ENCODE measurements around the gene PKN3. TPM values are rescaled to one million over a fixed set of nuclear protein-coding genes. Genes with fewer than 3 reads are reported as not detected.

Gene PKN3
- total RNA-seq, 2 donors from 2014 or later: 4.5 to 8.6 TPM

DNA sequence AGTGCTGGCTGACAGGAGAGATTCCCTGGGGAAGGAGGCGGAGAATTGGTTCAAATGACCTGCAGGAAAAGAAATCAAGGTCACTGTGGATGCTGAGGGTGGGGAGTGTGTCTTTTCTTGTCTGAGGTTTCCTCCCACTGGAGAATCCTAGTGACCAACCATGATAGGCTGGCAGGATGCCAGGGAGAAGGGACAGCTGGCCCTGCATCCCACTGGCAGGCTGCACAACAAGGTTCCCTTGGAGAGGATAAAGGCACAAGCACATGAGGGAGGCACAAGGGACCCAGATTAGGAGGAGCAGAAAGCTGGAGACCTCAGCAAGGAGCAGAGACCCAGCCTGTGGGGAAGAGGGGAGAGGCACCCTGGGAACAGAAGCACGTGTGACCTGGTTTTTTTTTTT is 33.1 kb downstream of the PKN3 start:
- DNase-seq (ENCODE audit: low spot score): no peak
- TF ChIP-seq, protein P1, sequence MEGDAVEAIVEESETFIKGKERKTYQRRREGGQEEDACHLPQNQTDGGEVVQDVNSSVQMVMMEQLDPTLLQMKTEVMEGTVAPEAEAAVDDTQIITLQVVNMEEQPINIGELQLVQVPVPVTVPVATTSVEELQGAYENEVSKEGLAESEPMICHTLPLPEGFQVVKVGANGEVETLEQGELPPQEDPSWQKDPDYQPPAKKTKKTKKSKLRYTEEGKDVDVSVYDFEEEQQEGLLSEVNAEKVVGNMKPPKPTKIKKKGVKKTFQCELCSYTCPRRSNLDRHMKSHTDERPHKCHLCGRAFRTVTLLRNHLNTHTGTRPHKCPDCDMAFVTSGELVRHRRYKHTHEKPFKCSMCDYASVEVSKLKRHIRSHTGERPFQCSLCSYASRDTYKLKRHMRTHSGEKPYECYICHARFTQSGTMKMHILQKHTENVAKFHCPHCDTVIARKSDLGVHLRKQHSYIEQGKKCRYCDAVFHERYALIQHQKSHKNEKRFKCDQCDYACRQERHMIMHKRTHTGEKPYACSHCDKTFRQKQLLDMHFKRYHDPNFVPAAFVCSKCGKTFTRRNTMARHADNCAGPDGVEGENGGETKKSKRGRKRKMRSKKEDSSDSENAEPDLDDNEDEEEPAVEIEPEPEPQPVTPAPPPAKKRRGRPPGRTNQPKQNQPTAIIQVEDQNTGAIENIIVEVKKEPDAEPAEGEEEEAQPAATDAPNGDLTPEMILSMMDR (IDR thresholded peaks at IDR 0.05): no peak

DNA sequence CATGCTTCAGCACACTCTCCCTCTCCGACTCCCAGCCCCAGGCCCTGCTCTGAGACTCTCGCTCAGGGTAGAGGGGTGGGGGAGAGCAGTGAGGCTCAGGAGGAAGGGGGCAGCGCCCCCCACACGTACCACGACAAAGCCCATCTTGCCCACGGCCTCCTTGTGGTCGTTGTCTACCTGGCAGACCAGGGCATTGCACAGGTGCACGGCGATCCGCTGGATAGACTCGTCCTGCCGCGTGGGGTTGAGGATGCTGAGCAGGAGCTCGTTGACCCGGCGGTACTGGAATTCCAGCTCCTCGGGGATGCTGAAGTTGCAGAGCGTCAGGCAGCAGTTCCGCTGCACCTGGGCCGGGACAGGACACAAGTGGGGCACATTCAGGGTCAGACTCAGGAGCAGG is 40.1 kb downstream of the PKN3 start:
- TF ChIP-seq, protein P1 (IDR thresholded peaks at IDR 0.05): no peak
- Histone ChIP-seq H3K4me3 (no peak overlapping the region), H3K4me1 (no peaks in the 10 kb centered on the region), H3K36me3 (peaks cover 26% of the 10 kb centered on the region), H3K27ac (no peak overlapping the region), H3K9me3 (no peaks in the 10 kb centered on the region), H3K27me3 (no peaks in the 10 kb centered on the region)
- no peak for DNase-seq (ENCODE audit: low spot score)

More for the DNA sequence above, 33.1 kb downstream of the PKN3 start:
- H3K27ac ChIP-seq: no peak overlapping the region
- no peaks in the 10 kb centered on the region for H3K27me3 ChIP-seq
- no peaks in the 10 kb centered on the region for H3K4me1 ChIP-seq
- no peaks in the 10 kb centered on the region for H3K9me3 ChIP-seq
- peaks cover 33% of the 10 kb centered on the region for H3K36me3 ChIP-seq
- H3K4me3 ChIP-seq: no peak overlapping the region

GRCh38 chr9:128743421-128743820 is 41.1 kb downstream of the PKN3 start:
- Histone ChIP-seq H3K4me3 (no peak overlapping the region), H3K27me3 (no peaks in the 10 kb centered on the region), H3K27ac (no peak overlapping the region), H3K4me1 (no peaks in the 10 kb centered on the region), H3K36me3 (peaks cover 24% of the 10 kb centered on the region), H3K9me3 (no peaks in the 10 kb centered on the region)
- DNase-seq (ENCODE audit: low spot score): no peak
- TF ChIP-seq, protein P1 (IDR thresholded peaks at IDR 0.05): no peak

DNA sequence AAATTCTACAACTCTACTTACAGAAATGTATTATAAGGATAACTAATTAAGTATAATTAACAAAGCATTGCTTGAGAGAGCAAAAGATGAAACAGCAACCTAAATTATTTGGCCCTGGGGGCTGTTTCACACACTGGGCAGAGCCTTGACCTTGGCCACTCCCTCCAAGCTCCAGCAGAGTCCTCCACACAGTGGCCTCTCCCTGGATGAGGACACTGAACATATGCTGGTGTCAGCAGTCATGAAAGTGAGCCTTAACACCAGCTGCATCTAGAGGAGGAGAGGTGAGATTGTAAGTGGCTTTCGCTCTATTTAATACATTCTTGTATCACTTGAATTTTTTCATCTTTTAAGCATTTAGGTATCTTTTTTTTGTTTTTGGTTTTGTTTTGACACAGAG is 44.9 kb downstream of the PKN3 start:
- no peak overlapping the region for H3K27ac ChIP-seq
- H3K36me3 ChIP-seq: peaks cover 22% of the 10 kb centered on the region
- no peak overlapping the region for H3K4me3 ChIP-seq
- DNase-seq (ENCODE audit: low spot score): no peak
- TF ChIP-seq, protein P1 (IDR thresholded peaks at IDR 0.05): no peak
- H3K9me3 ChIP-seq: no peaks in the 10 kb centered on the region
- no peaks in the 10 kb centered on the region for H3K4me1 ChIP-seq
- no peaks in the 10 kb centered on the region for H3K27me3 ChIP-seq

- TF ChIP-seq, protein P1 (IDR thresholded peaks at IDR 0.05): no peak
- H3K9me3 ChIP-seq: no peaks in the 10 kb centered on the region
- H3K27me3 ChIP-seq: no peaks in the 10 kb centered on the region
- H3K4me3 ChIP-seq: no peak overlapping the region
- H3K4me1 ChIP-seq: no peaks in the 10 kb centered on the region
- DNase-seq (ENCODE audit: low spot score): no peak
- no peak overlapping the region for H3K27ac ChIP-seq
- H3K36me3 ChIP-seq: peaks cover 45% of the 10 kb centered on the region
Measured at GRCh38 chr9:128750926-128751595, 48.8 kb downstream of the PKN3 start.

- no peak for DNase-seq (ENCODE audit: low spot score)
Measured at GRCh38 chr9:128753627-128754026, 51.3 kb downstream of the PKN3 start.

More at GRCh38 chr9:128753627-128754026, 51.3 kb downstream of the PKN3 start:
- Histone ChIP-seq H3K36me3 (peaks cover 45% of the 10 kb centered on the region), H3K4me3 (no peak overlapping the region), H3K9me3 (no peaks in the 10 kb centered on the region), H3K27me3 (no peaks in the 10 kb centered on the region), H3K27ac (no peak overlapping the region), H3K4me1 (no peaks in the 10 kb centered on the region)
- TF ChIP-seq, protein P1 (IDR thresholded peaks at IDR 0.05): no peak
